Measurements from ENCODE around the gene HLA-C. TPM values are rescaled to one million over a fixed set of nuclear protein-coding genes. Genes with fewer than 3 reads are reported as not detected.

HLA-C gene
- total and polyA plus RNA-seq, 4 donors: 125 to 1,234 (median 712) TPM

GRCh38 chr6:31307669-31308049 lies 35.8 kb upstream of the HLA-C start:
- Histone ChIP-seq H3K27me3 (ENCODE audit: control insufficient read depth in 3 of 3, insufficient read depth in 3 of 3, low read length in 2 of 3) (peaks cover 0 to 29% (median 21%) of the 10 kb centered on the region in 3 donors), H3K27ac (ENCODE audit: low read depth in 1 of 2, low read length in 1 of 2) (no peak overlapping the region), H3K36me3 (ENCODE audit: control insufficient read depth in 4 of 4, insufficient read depth in 4 of 4, low read length in 4 of 4) (no peaks in the 10 kb centered on the region), H3K9me3 (ENCODE audit: control insufficient read depth in 4 of 4, insufficient read depth in 3 of 4, low read length in 3 of 4) (no peaks in the 10 kb centered on the region), H3K4me1 (ENCODE audit: control insufficient read depth in 5 of 5, insufficient read depth in 5 of 5, low read length in 5 of 5) (peaks cover 0 to 1% (median 0%) of the 10 kb centered on the region in 5 donors), H3K4me3 (no peak overlapping the region), H3K9ac (ENCODE audit: insufficient read depth in 1 of 2, low read length in 2 of 2) (no peak overlapping the region)
- ATAC-seq (ENCODE audit: insufficient read depth, low FRiP score) (no peak), DNase-seq (no peak)
- 60 to 80% methylated on average over 14 of the region's 14 CpGs for WGBS, 2 donors
- TF ChIP-seq CTCF (IDR thresholded peaks at IDR 0.05; ENCODE audit: control extremely low read depth, extremely low read depth): no peak

GRCh38 chr6:31305703-31306219 lies 33.9 kb upstream of the HLA-C start:
- Histone ChIP-seq H3K4me1 (ENCODE audit: control insufficient read depth in 5 of 5, insufficient read depth in 5 of 5, low read length in 5 of 5) (peaks cover 0 to 1% (median 0%) of the 10 kb centered on the region in 5 donors), H3K27me3 (ENCODE audit: control insufficient read depth in 3 of 3, insufficient read depth in 3 of 3, low read length in 2 of 3) (peaks cover 0 to 25% (median 21%) of the 10 kb centered on the region in 3 donors), H3K4me3 (no peak overlapping the region), H3K36me3 (ENCODE audit: control insufficient read depth in 4 of 4, insufficient read depth in 4 of 4, low read length in 4 of 4) (no peaks in the 10 kb centered on the region), H3K9ac (ENCODE audit: insufficient read depth in 1 of 2, low read length in 2 of 2) (no peak overlapping the region), H3K27ac (ENCODE audit: low read depth in 1 of 2, low read length in 1 of 2) (no peak overlapping the region), H3K9me3 (ENCODE audit: control insufficient read depth in 4 of 4, insufficient read depth in 3 of 4, low read length in 3 of 4) (no peaks in the 10 kb centered on the region)
- TF ChIP-seq CTCF (IDR thresholded peaks at IDR 0.05; ENCODE audit: control extremely low read depth, extremely low read depth): no peak
- no peak for ATAC-seq (ENCODE audit: insufficient read depth, low FRiP score)
- no peak for DNase-seq
- WGBS, 2 donors: 59 to 94% methylated on average over 4 of the region's 4 CpGs

- DNase-seq: no peak
- no peak overlapping the region for H3K9ac ChIP-seq (ENCODE audit: insufficient read depth in 1 of 2, low read length in 2 of 2)
- no peak overlapping the region for H3K27ac ChIP-seq (ENCODE audit: low read depth in 1 of 2, low read length in 1 of 2)
- peaks cover 0 to 1% (median 0%) of the 10 kb centered on the region in 5 donors for H3K4me1 ChIP-seq (ENCODE audit: control insufficient read depth in 5 of 5, insufficient read depth in 5 of 5, low read length in 5 of 5)
- no peak for TF ChIP-seq CTCF (IDR thresholded peaks at IDR 0.05; ENCODE audit: control extremely low read depth, extremely low read depth)
- H3K36me3 ChIP-seq (ENCODE audit: control insufficient read depth in 4 of 4, insufficient read depth in 4 of 4, low read length in 4 of 4): no peaks in the 10 kb centered on the region
- H3K9me3 ChIP-seq (ENCODE audit: control insufficient read depth in 4 of 4, insufficient read depth in 3 of 4, low read length in 3 of 4): no peaks in the 10 kb centered on the region
- peaks cover 0 to 17% (median 16%) of the 10 kb centered on the region in 3 donors for H3K27me3 ChIP-seq (ENCODE audit: control insufficient read depth in 3 of 3, insufficient read depth in 3 of 3, low read length in 2 of 3)
- ATAC-seq (ENCODE audit: insufficient read depth, low FRiP score): no peak
- H3K4me3 ChIP-seq: no peak overlapping the region
- 63 to 68% methylated on average over 4 of the region's 4 CpGs for WGBS, 2 donors
Measured at GRCh38 chr6:31304683-31305082, 32.8 kb upstream of the HLA-C start.

GRCh38 chr6:31300797-31301196 lies 28.9 kb upstream of the HLA-C start:
- Histone ChIP-seq H3K27ac (ENCODE audit: low read depth in 1 of 2, low read length in 1 of 2) (no peak overlapping the region), H3K36me3 (ENCODE audit: control insufficient read depth in 4 of 4, insufficient read depth in 4 of 4, low read length in 4 of 4) (no peaks in the 10 kb centered on the region), H3K4me1 (ENCODE audit: control insufficient read depth in 5 of 5, insufficient read depth in 5 of 5, low read length in 5 of 5) (no peaks in the 10 kb centered on the region), H3K27me3 (ENCODE audit: control insufficient read depth in 3 of 3, insufficient read depth in 3 of 3, low read length in 2 of 3) (peaks cover 0 to 2% (median 2%) of the 10 kb centered on the region in 3 donors), H3K4me3 (no peak overlapping the region), H3K9ac (ENCODE audit: insufficient read depth in 1 of 2, low read length in 2 of 2) (no peak overlapping the region), H3K9me3 (ENCODE audit: control insufficient read depth in 4 of 4, insufficient read depth in 3 of 4, low read length in 3 of 4) (peaks cover 0 to 2% (median 0%) of the 10 kb centered on the region in 4 donors)
- DNase-seq: no peak
- WGBS, 2 donors: 21 to 73% methylated on average over 4 of the region's 4 CpGs
- ATAC-seq (ENCODE audit: insufficient read depth, low FRiP score): no peak
- no peak for TF ChIP-seq CTCF (IDR thresholded peaks at IDR 0.05; ENCODE audit: control extremely low read depth, extremely low read depth)

Data from lung (tissue), 12 donors.